Transverse colon (tissue), 3 donors: ENCODE results near the gene TOM1L2.

Experiments used
- CTCF ChIP-seq, 5 experiments: fragments of 200-600 bp in 3 of 5; fragments of 450-650 bp in 2 of 5; sonication (generic) in 3 of 5; IDR thresholded peaks; 1 replicate in 2 of 5; 2 replicates in 3 of 5; pipeline ENCODE4 v1.5.1; 2016 to 2017; ENCODE audit warnings: antibody characterized with exemption in 5 of 5, inconsistent platforms in 3 of 5, mild to moderate bottlenecking in 2 of 5, moderate library complexity in 1 of 5
- EP300 ChIP-seq: sonication (generic); formaldehyde crosslinking; IDR thresholded peaks from one replicate; pipeline ENCODE4 v1.6.1; 2017; ENCODE audit warnings: antibody characterized with exemption, low read depth
- POLR2A ChIP-seq: fragments of 450-650 bp; IDR thresholded peaks from one replicate; pipeline ENCODE4 v1.6.1; 2016; ENCODE audit warnings: antibody characterized with exemption, mild to moderate bottlenecking, moderate library complexity

GRCh38 chr17:17904166-17905035 is 67.8 kb downstream of the TOM1L2 start:
- TF ChIP-seq EP300, result no peak
- no peak for TF ChIP-seq CTCF (IDR thresholded peaks at IDR 0.05)
- no peak for TF ChIP-seq POLR2A
